HEK293 (cell line): ENCODE results near the gene CAND1.
A peak's percentile ranks its signal among the peaks of the same experiment; 100 is the strongest.

Experiments used
- CTCF ChIA-PET: fragments of 350-600 bp; formaldehyde crosslinking; extraction: SDS; loops from one replicate; lab custom pipeline; 2021; ENCODE audit warnings: antibody characterized with exemption; lab: Yijun Ruan, JAX
- POLR2A ChIA-PET: fragments of 300-600 bp; formaldehyde crosslinking; extraction: SDS; loops from one replicate; lab custom pipeline; 2020; ENCODE audit warnings: antibody characterized with exemption, inconsistent platforms; lab: Yijun Ruan, JAX
- H3K27ac ChIP-seq: fragments of 200-500 bp; sonication (Bioruptor generic); 2 replicates; pipeline ENCODE4 v1.5.1; 2014; ENCODE audit warnings: low read depth, low read length, control low read depth, inconsistent platforms; ENCODE audit errors: extremely low read depth
- H3K36me3 ChIP-seq, 2 experiments: fragments of 200-500 bp in 1 of 2; sonication (Bioruptor generic) in 1 of 2; 1 replicate in 1 of 2; 2 replicates in 1 of 2; pipeline ENCODE4 v1.5.1; 2014 to 2017; ENCODE audit warnings: inconsistent platforms in 2 of 2, low read length in 2 of 2; ENCODE audit not compliant: control insufficient read depth in 2 of 2, insufficient read depth in 1 of 2
- H3K4me1 ChIP-seq: fragments of 200-500 bp; sonication (Bioruptor generic); 2 replicates; pipeline ENCODE4 v1.5.1; 2014; ENCODE audit warnings: mild to moderate bottlenecking, low read length, inconsistent platforms; ENCODE audit not compliant: control insufficient read depth, insufficient read depth
- H3K4me3 ChIP-seq: 2 replicates; pipeline ENCODE4 v1.5.1; 2011; ENCODE audit warnings: low read depth, mild to moderate bottlenecking, control low read depth, low read length, moderate library complexity
- H3K9me3 ChIP-seq: fragments of 200-500 bp; sonication (Bioruptor generic); 2 replicates; pipeline ENCODE4 v1.5.1; 2014; ENCODE audit warnings: low read depth, low read length, inconsistent platforms; ENCODE audit not compliant: control insufficient read depth, insufficient read depth
- FEZF1 ChIP-seq: fragments of 450-650 bp; formaldehyde crosslinking; IDR thresholded peaks from 2 replicates; pipeline ENCODE4 v1.5.1; 2016; ENCODE audit warnings: missing biosample characterization, missing genetic modification characterization
- HOXA7 ChIP-seq: sonication (generic); formaldehyde crosslinking; IDR thresholded peaks from 2 replicates; pipeline ENCODE4 v1.8.1; 2022; ENCODE audit warnings: missing genetic modification reagents, borderline replicate concordance
- PRDM6 ChIP-seq: fragments of 450-650 bp; formaldehyde crosslinking; IDR thresholded peaks from 2 replicates; pipeline ENCODE4 v1.5.1; 2017; ENCODE audit warnings: missing biosample characterization, missing genetic modification characterization
- REST ChIP-seq: fragments of 450-650 bp; formaldehyde crosslinking; IDR thresholded peaks from 2 replicates; pipeline ENCODE4 v1.5.1; 2016; ENCODE audit warnings: missing biosample characterization, missing genetic modification characterization
- SALL2 ChIP-seq: fragments of 450-650 bp; formaldehyde crosslinking; IDR thresholded peaks from 2 replicates; pipeline ENCODE4 v1.5.0; 2017; ENCODE audit warnings: missing biosample characterization, mild to moderate bottlenecking, missing genetic modification characterization, borderline replicate concordance
- TRIM28 ChIP-seq: IDR thresholded peaks from 2 replicates; pipeline ENCODE4 v1.6.1; 2011; ENCODE audit warnings: low read length, control low read depth, borderline replicate concordance
- ZBTB17 ChIP-seq: fragments of 450-650 bp; formaldehyde crosslinking; IDR thresholded peaks from 2 replicates; pipeline ENCODE4 v1.5.1; 2016; ENCODE audit warnings: missing biosample characterization, missing genetic modification characterization
- ZEB2 ChIP-seq: fragments of 450-650 bp; formaldehyde crosslinking; IDR thresholded peaks from 2 replicates; pipeline ENCODE4 v1.5.1; 2016; ENCODE audit warnings: missing biosample characterization, missing genetic modification characterization
- ZFP69B ChIP-seq: fragments of 450-650 bp; formaldehyde crosslinking; IDR thresholded peaks from 2 replicates; pipeline ENCODE4 v1.5.1; 2016; ENCODE audit warnings: missing biosample characterization, missing genetic modification characterization
- ZNF16 ChIP-seq: fragments of 450-650 bp; formaldehyde crosslinking; IDR thresholded peaks from 2 replicates; pipeline ENCODE4 v1.5.1; 2016; ENCODE audit warnings: low read depth, missing biosample characterization, missing genetic modification characterization
- ZNF23 ChIP-seq: fragments of 450-650 bp; formaldehyde crosslinking; IDR thresholded peaks from 2 replicates; pipeline ENCODE4 v1.5.1; 2016; ENCODE audit warnings: missing biosample characterization, missing genetic modification characterization, borderline replicate concordance
- ZNF366 ChIP-seq: fragments of 450-650 bp; formaldehyde crosslinking; conservative IDR thresholded peaks from 2 replicates; pipeline ENCODE4 v1.5.1; 2016; ENCODE audit warnings: missing biosample characterization, missing genetic modification characterization
- ZNF398 ChIP-seq: fragments of 450-650 bp; formaldehyde crosslinking; IDR thresholded peaks from 2 replicates; pipeline ENCODE4 v1.5.1; 2017; ENCODE audit warnings: missing biosample characterization, missing genetic modification characterization
- ZNF416 ChIP-seq: fragments of 450-650 bp; formaldehyde crosslinking; IDR thresholded peaks from 2 replicates; pipeline ENCODE4 v1.5.1; 2016; ENCODE audit warnings: missing biosample characterization, missing genetic modification characterization
- ZNF610 ChIP-seq: fragments of 450-650 bp; formaldehyde crosslinking; IDR thresholded peaks from 2 replicates; pipeline ENCODE4 v1.5.1; 2016; ENCODE audit warnings: missing biosample characterization, missing genetic modification characterization, borderline replicate concordance
- ZSCAN16 ChIP-seq: fragments of 450-650 bp; formaldehyde crosslinking; IDR thresholded peaks from 2 replicates; pipeline ENCODE4 v1.5.1; 2016; ENCODE audit warnings: missing biosample characterization, missing genetic modification characterization
- ZSCAN23 ChIP-seq: fragments of 450-650 bp; formaldehyde crosslinking; IDR thresholded peaks from 2 replicates; pipeline ENCODE4 v1.5.1; 2016; ENCODE audit warnings: missing biosample characterization, missing genetic modification characterization
- TF ChIP-seq, protein P1 (sequence below): fragments of 450-650 bp; formaldehyde crosslinking; IDR thresholded peaks from 2 replicates; pipeline ENCODE4 v1.5.1; 2017; ENCODE audit warnings: missing biosample characterization, missing genetic modification characterization

The CAND1 gene

DNA sequence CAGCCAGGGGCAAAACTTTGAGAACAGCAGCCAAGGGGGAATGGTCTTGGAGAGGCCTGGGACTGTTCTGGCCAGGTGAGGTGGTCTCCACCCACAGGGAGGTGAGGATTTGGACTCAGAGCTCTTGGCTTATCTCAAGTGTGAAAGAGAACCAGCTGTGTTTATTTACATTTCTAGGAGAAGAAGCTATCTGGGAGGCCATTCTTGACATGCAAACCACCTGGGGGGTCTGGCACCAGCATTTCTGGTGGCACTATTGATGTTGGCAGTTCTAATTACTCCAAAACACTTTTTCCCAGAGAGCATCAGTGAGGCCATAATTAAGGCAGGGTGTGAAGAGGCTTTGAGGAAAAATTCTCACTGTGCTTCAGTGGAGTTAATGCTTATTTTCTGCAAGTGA is 95.1 kb downstream of the CAND1 start (continued):
- TF ChIP-seq ZEB2 (tag by site-specific recombination) (no peak), ZSCAN23 (tag by site-specific recombination) (no peak), ZNF366 (tag by site-specific recombination) (0 out of 2 replicates have a peak, but pooled peaks have one; percentile 33), ZNF398 (peak; percentile 51; the same call in 1 of the 2 replicates), PRDM6 (peak; percentile 50), FEZF1 (tag by site-specific recombination) (peak; percentile 50; the same call in 1 of the 2 replicates), ZSCAN16 (tag by site-specific recombination) (no peak), ZBTB17 (tag by site-specific recombination) (no peak), TRIM28 (no peak)
- TF ChIP-seq, protein P1, sequence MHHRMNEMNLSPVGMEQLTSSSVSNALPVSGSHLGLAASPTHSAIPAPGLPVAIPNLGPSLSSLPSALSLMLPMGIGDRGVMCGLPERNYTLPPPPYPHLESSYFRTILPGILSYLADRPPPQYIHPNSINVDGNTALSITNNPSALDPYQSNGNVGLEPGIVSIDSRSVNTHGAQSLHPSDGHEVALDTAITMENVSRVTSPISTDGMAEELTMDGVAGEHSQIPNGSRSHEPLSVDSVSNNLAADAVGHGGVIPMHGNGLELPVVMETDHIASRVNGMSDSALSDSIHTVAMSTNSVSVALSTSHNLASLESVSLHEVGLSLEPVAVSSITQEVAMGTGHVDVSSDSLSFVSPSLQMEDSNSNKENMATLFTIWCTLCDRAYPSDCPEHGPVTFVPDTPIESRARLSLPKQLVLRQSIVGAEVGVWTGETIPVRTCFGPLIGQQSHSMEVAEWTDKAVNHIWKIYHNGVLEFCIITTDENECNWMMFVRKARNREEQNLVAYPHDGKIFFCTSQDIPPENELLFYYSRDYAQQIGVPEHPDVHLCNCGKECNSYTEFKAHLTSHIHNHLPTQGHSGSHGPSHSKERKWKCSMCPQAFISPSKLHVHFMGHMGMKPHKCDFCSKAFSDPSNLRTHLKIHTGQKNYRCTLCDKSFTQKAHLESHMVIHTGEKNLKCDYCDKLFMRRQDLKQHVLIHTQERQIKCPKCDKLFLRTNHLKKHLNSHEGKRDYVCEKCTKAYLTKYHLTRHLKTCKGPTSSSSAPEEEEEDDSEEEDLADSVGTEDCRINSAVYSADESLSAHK (tag by site-specific recombination): no peak

DNA sequence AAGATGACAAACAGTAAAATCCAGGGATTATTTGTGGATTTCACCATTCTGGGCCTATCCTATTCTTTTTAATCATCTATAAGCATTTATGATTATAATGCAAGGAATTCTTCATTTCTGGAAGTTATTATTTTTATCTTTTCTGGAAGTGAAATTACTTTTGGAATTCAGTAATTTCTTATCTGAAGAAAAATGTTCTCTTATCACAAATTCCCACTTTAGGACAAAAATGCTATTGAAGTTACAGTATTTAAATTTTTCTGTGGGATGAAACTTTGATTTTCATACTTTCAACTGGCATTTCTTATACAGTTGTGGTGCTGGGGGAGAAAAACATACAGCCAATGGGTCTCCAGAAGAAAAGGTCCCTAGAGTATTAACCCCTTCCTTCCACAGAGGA is 96.0 kb downstream of the CAND1 start:
- Histone ChIP-seq H3K36me3 (no peaks in the 10 kb centered on the region), H3K9me3 (no peaks in the 10 kb centered on the region), H3K4me1 (peaks cover 8% of the 10 kb centered on the region), H3K27ac (no peak overlapping the region), H3K4me3 (no peak overlapping the region)
- CTCF ChIA-PET: interaction anchor here (0.7 to 1.4 kb wide), 2 partner anchors 9 to 283 kb away, joined by 3 read pairs; partner anchors contain the start of gene DYRK2
- POLR2A ChIA-PET: no interaction called here
- no peak for TF ChIP-seq SALL2 (tag by site-specific recombination)
- no peak for TF ChIP-seq ZFP69B (tag by site-specific recombination)
- no peak for TF ChIP-seq ZNF23 (tag by site-specific recombination)
- TF ChIP-seq HOXA7: no peak
- no peak for TF ChIP-seq REST
- no peak for TF ChIP-seq ZNF16 (tag by site-specific recombination)
- TF ChIP-seq ZNF610 (tag by site-specific recombination): no peak
- TF ChIP-seq ZNF416 (tag by site-specific recombination): no peak
